Activated naive CD4-positive, alpha-beta T cell treated with Interleukin-2 at 50 U/mL for 16 hours (primary cell): ENCODE results near the gene CROT.
A peak's percentile ranks its signal among the peaks of the same experiment; 100 is the strongest.

Source experiments
- DNase-seq: peaks from one replicate; pipeline ENCODE4 v3.0.0-alpha.2; 2020

Gene CROT

DNA sequence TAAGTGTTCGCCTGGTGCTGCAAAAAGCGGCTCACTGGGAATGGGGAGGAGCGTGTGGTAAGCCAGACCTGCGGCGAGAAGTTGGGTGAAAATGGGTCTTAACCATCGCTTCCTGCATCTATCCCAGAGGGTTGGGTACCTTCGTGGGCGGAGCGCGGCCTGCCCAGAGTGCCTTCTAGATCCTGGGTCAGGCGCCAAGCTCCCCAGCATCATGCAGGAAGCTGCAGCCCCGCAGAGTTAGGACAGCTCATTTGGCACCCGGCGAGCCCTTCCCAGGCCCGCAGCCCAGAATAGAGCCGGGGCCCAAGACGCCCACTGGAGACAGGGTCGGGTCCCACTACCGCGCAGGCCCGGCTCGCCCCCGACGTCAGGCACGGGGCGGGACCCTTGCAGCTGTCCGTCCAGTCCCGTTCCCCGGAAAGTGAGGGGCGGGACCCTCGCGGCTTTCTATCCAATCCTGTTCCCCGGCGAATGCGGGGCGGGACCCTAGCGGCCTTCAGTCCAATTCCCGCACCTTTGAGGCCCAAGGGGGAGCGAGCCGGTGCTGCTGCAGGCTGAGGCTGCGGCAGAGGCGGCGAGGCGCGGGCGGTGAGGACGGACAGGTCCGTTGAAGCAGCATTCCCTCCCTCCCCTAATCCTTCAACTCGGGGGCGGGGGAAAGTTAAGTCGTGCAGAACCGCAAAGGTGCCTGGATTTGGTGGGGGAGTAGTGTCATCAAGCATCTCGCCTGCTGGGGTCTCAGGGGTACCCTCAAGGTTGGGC lies at the start of gene CROT:
Gene CROT (plus strand): TSS at position 499 of the 762 bp plus-strand sequence. CDS start 3,405 bp downstream, outside the sequence.
- peak; percentile 96 for DNase-seq

GRCh38 chr7:87300756-87301155 lies 44.7 kb upstream of the CROT start:
- DNase-seq, result no peak

DNA sequence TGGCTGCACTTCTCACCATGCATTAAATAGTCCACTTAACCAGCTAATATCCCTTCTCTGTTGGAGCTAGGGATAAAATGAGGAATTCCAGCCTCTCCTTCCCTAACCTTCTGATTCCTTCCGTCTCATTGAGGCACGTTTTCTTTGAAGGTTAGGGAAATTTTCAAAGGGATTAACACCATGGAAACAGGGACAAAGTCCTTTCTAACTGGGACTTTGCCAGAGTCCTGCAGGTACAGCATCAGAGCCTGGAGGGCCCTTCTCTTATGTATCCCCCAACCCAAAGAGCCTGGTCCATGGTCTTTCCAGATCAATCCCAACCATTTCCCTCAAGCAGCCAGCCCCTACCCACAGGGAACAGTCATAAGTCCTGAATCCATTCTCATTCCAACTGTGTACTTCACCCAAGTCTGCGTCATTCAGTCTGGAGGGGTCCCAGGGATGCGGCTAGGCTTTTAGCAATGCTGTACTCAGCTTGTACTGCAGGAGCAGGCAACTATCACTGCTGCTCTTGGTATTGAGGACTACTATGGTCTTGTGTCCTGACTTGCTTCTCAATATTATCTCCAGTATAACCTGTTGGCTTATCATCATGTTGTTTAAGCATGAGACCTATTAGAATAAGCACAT lies 34.6 kb upstream of the CROT start:
- no peak for DNase-seq

DNA sequence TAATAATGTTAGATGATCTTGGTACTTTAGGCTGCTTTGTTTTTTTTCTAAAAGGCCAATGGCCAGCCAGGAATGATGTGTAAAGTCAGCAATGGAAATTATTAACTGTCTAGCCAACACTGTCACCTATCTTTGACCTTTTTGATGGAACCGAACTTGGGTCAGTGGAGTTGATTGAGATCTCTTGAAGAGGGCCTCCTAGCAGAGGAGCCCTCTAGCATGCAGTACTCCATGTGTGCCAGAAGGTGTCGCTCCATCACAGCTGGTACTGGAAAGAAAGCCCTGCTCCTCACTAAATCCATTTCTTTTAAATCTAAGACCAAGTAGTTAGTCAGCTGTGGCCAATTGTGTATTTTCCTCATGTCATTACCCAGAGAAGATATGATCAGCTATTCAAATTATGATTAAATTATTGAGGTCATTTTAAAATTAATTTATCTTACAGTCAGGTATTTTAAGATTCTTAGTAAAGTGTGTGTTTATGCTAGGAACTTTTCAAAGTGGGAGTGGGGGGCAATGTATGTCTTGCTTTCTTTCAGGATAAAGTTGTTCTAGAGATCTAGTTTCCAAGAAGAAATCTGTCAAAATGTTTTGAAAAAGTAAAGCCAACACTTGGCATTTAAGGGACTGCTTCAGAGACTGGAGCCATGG lies 33.1 kb upstream of the CROT start:
- DNase-seq, result peak; percentile 59

DNA sequence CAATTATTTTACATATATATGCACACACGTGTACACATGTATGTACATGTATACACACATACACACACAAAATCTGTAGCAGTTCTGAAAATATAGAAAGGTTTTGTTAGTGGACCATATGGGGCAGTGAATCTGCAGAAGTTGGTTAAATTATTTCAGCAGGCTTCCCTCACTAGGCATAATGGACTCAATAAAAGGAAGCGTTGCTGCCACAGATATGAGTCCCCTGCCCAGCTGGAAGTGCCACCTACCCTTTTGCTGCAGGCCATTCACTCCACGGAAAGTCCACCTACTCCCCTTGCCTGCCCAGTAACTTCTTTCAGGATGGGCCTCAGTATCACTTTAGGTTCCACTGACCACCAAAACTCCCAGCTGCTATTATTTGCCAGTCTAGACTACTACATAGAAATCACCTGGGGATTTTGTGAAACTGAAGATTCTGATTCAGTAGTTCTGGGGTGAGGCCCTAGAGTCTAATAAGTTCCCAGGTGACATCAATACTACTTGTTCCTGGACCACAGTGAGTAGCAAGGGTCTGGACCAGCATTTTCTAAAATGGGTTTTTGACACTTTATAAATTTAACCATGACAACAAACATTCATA lies 29.3 kb upstream of the CROT start:
- DNase-seq, result no peak

DNA sequence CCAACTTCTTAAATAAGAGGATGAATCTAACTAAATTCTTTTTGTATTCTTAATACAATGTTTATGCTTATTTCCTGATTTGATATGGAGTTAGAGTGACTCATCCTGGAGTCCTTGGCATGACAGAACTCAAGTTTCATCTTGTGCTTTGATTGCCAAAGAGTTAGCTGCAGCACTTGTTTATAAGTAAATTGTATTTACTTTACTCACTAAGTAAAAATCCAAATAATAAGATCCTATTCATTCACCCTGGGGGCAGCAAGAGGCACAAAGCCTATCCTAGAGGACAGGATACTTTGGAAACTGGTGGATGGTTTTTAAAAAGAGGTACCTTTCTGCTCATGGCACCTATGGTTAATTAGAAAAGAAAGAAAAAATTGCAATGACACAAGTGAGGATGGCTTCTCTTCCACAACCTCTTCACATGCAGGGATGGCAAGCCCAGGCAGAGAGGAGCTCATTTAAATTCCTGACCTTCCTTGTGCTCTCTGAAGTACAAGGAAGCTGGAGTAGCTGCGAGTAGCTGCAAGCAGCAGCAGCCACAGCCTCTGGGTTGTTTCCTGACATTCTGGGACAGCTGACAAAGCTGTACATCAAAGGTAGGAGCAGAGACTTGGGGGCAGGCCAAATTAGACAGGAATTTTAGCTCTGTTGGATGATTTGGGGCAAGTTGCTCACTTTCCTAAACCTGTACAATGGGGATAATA lies 28.5 kb upstream of the CROT start:
- DNase-seq, result no peak

DNA sequence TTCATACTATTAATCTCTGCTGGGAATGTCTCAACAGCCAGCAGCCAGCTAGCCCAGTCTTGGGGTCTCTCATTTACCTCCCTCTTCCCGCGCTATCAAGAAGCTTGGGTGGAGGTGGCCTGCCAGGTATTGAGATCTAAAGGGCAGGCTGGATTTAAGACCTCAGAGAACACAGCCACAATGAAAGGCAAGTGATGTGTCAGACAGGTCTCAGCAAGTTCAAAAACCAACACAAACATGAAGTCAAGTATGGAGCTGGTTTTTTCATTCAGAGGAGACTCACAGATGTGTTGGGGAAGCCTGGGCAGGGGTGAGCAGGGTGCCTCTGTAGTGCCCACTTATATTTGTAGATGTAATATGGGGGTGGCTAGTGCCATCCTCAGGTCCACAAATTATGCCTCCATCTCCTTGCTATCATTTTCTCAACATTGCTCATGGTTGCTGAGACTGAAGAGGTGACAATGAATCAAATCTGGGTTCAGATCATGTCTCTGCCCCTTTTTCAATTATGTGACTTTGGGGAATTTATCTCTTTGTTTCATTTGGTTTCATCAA lies 27.7 kb upstream of the CROT start:
- no peak for DNase-seq

DNA sequence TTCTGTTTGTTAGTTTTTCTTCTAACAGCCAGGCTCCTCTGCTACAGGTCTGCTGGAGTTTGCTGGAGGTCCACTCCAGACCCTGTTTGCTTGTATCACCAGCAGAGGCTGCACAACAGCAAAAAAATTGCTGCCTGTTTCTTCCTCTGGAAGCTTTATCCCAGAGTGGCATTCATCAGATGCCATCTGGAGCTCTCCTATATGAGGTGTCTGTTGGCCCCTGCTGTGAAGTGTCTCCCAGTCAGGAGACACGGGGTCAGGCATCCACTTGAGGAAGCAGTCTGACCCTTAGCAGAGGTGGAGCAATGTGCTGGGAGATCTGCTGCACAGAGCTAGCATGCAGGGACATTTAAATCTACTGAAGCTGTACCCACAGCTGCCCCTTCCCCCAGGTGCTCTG lies 26.7 kb upstream of the CROT start:
- no peak for DNase-seq

- peak; percentile 13 for DNase-seq
These were observed 26.3 kb upstream of the CROT start for GRCh38 chr7:87319154-87319581.

GRCh38 chr7:87322912-87323311 lies 22.6 kb upstream of the CROT start:
- no peak for DNase-seq

DNA sequence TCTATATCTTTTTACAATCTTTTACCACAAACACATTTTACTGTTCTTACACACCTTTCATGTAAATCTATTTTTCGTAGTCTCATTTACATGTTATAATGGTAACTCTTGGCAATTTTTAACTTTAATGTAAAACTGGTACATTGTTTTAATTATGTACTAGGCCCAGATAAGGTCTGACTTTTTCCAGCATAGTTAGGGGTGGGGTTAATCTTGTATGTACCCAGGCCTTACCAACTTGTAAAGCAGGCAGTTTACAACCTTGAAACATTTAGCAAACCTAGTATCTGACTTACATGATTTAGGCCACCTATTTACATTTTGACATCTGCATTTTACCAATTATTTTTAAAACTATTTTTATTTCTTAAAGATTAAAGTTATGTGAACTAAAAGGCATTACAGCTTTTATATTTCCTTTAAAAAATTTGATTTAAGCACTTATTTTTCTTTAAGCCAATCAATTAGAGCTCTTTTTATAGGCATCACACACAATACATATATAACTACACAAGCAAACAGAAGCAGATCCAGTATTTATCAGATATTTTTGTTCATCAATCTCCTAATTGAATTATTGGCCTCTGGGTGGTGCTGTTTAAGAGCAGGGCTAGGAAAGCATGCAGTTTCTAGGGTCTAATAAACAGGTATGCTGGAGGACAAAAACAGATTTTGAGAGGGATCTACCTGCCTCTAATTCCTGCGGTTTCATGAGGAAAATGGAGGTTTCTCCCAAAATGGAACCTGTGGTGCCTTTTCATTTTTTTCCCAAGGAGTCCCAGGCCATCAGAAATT lies 19.7 kb upstream of the CROT start:
- no peak for DNase-seq

GRCh38 chr7:87328281-87328680 lies 17.2 kb upstream of the CROT start:
- no peak for DNase-seq

DNA sequence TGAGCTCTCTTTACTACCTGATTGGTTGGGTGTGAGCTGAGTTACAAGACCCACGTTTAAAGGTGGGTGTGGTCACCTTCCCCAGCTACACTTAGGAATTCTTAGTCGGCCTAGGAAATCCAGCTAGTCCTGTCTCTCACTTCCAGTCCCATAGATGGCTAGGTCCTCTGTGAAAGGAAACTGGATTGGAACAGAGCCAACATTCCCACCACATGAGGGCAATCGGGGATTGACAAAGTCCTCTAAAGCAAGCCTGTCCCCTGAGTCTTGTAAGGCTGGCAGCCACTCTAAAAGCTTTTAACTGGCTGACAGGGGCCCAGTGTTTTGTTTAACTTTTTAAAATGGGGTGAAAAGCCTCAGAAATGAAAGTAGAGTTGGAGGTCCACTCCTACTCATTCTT lies 15.1 kb upstream of the CROT start:
- no peak for DNase-seq

GRCh38 chr7:87330942-87331341 lies 14.5 kb upstream of the CROT start:
- DNase-seq, result no peak

DNA sequence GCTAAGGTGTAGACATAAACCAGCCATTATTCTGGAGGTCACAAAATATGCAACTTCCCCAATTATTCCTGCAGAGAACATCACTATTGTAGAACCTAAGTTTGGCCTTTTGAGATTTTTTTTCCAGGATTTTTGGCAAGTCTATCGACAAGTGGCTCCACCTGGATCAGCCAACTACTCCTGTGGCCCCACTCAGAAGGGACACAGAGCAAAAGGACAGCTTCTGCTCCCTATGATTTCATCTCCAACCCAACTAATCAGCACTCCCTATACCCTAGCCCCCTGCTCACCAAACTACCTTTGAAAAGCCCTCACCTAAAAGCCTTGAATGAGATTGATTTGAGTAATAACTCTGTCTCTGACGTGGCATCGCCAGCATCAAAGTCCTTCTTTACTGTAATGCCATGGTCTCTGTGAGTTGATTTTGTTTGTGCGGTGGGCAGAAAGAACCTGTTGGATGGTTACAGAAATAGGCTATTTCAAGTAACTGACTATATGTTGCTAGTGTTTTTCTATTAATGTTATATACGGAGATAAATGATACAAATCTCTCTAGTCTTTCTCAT lies 13.7 kb upstream of the CROT start:
- DNase-seq, result no peak

- no peak for DNase-seq
These were observed 13.1 kb upstream of the CROT start for GRCh38 chr7:87332321-87332720.

GRCh38 chr7:87336136-87336535 lies 9.3 kb upstream of the CROT start:
- DNase-seq, result no peak

DNA sequence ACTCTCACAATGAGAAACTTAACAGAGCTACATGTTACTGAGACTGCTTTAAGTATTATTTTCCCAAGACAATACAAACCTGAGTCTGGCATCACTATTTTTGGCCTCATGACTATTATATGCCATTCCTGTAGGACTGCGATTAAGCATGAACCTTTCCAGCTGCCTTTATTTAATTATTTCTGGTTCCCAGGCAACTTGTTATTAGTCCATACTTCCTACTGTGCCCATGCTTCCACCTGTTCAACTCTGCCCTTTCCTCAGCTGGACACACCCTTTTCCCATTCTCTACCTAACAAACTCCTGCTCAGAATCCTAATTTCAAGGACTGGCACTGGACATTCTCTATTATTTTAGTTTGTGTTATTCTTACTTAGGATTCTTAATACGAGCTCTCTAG lies 8.1 kb upstream of the CROT start:
- DNase-seq, result no peak

DNA sequence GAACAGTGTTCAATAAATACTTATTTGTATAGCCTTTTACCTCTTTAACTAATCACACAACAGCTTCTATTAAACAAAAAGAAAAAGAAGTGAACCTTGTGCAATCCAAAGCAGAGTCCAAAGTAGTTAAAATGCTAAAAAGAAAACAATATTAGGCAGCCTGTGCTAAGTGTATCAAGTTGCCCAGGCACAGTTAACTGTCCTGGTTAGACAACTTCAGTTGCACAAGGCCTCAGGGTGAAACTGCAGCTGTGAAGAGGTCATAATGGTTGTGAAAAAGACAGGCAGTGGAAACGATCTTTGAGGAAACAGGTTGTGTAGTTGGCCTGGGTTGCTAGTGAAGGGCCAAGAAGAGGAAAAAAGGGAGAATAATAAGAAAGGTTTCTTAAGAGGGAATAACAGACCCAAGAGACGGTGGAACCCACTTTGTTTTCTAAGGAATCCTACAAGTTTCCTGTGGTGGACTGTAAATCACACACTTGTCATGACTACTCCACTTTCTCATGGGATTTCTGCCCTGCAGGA lies 6.0 kb upstream of the CROT start:
- no peak for DNase-seq

GRCh38 chr7:87341441-87341840 lies 4.0 kb upstream of the CROT start:
- no peak for DNase-seq

- DNase-seq, result no peak
These were observed 3.2 kb upstream of the CROT start for GRCh38 chr7:87342231-87342630.
